WTC11 (cell line): Measurements from ENCODE around the gene DOP1A. TPM values are rescaled to one million over a fixed set of nuclear protein-coding genes. Genes with fewer than 3 reads are reported as not detected.

ENCODE experiments used
- ATAC-seq: fragments of 200-7000 bp; cut with Tn5 transposase; 2 replicates; pipeline ENCODE4 v1.10.0; 2021; ENCODE audit warnings: mild to moderate bottlenecking, moderate library complexity
- CTCF ChIA-PET: fragments of 300-600 bp; sonication (Branson Sonifier 250); formaldehyde crosslinking; loops from one replicate; lab custom pipeline; 2021; ENCODE audit warnings: antibody characterized with exemption; lab: Charles Lee
- POLR2A ChIA-PET: fragments of 350-600 bp; sonication (Branson Sonifier 250); formaldehyde crosslinking; loops from one replicate; lab custom pipeline; 2021; ENCODE audit warnings: antibody characterized with exemption; lab: Charles Lee
- DNase-seq: peaks from one replicate; pipeline ENCODE4 v3.0.0; 2021; ENCODE audit warnings: low spot score
- H3K27ac Mint-ChIP-seq: 2 replicates; pipeline ENCODE4 v1.8.0; 2021; ENCODE audit warnings: mixed read lengths
- H3K27me3 Mint-ChIP-seq: 2 replicates; pipeline ENCODE4 v1.8.0; 2021; ENCODE audit warnings: low read depth, mild to moderate bottlenecking, moderate library complexity, mixed read lengths
- H3K36me3 Mint-ChIP-seq: 2 replicates; pipeline ENCODE4 v1.8.0; 2021; ENCODE audit warnings: mixed read lengths
- H3K4me1 Mint-ChIP-seq: 2 replicates; pipeline ENCODE4 v1.8.0; 2022; ENCODE audit warnings: mixed read lengths
- H3K4me3 Mint-ChIP-seq: 2 replicates; pipeline ENCODE4 v1.8.0; 2021; ENCODE audit warnings: mild to moderate bottlenecking, moderate library complexity, mixed read lengths
- H3K9me3 Mint-ChIP-seq: 2 replicates; pipeline ENCODE4 v1.8.0; 2021; ENCODE audit warnings: mixed read lengths
- ETV6 ChIP-seq: sonication (generic); formaldehyde crosslinking; IDR thresholded peaks from 2 replicates; pipeline ENCODE4 v1.8.1; 2022; ENCODE audit warnings: mild to moderate bottlenecking, missing genetic modification reagents
- KAT7 ChIP-seq: sonication (generic); formaldehyde crosslinking; IDR thresholded peaks from 2 replicates; pipeline ENCODE4 v1.8.1; 2023; ENCODE audit warnings: missing genetic modification reagents, mild to moderate bottlenecking, borderline replicate concordance
- MYBL2 ChIP-seq: sonication (generic); formaldehyde crosslinking; IDR thresholded peaks from 2 replicates; pipeline ENCODE4 v1.8.1; 2023; ENCODE audit warnings: mild to moderate bottlenecking, moderate library complexity, missing genetic modification reagents
- NFE2L1 ChIP-seq: sonication (generic); formaldehyde crosslinking; IDR thresholded peaks from 2 replicates; pipeline ENCODE4 v1.8.1; 2023; ENCODE audit warnings: missing genetic modification reagents
- NFYB ChIP-seq: sonication (generic); formaldehyde crosslinking; conservative IDR thresholded peaks from 2 replicates; pipeline ENCODE4 v1.8.0; 2022; ENCODE audit warnings: low read depth, missing genetic modification reagents
- NR2C2 ChIP-seq: sonication (generic); formaldehyde crosslinking; IDR thresholded peaks from 2 replicates; pipeline ENCODE4 v1.8.0; 2022; ENCODE audit warnings: mild to moderate bottlenecking, missing genetic modification reagents
- SMAD3 ChIP-seq: sonication (generic); formaldehyde crosslinking; IDR thresholded peaks from 2 replicates; pipeline ENCODE4 v1.8.0; 2022; ENCODE audit warnings: missing genetic modification reagents, mild to moderate bottlenecking, borderline replicate concordance
- TEAD4 ChIP-seq: sonication (generic); formaldehyde crosslinking; IDR thresholded peaks from 2 replicates; pipeline ENCODE4 v1.8.0; 2022; ENCODE audit warnings: mild to moderate bottlenecking, missing genetic modification reagents
- ZNF219 ChIP-seq: sonication (generic); formaldehyde crosslinking; IDR thresholded peaks from 2 replicates; pipeline ENCODE4 v1.8.0; 2023; ENCODE audit warnings: missing genetic modification reagents, mild to moderate bottlenecking, borderline replicate concordance
- ZNF263 ChIP-seq: sonication (generic); formaldehyde crosslinking; IDR thresholded peaks from 2 replicates; pipeline ENCODE4 v1.8.1; 2022; ENCODE audit warnings: low read depth, mild to moderate bottlenecking, moderate library complexity, missing genetic modification reagents
- total RNA-seq: library from RNA; stranded (reverse); gene quantifications from 3 replicates; pipeline ENCODE4 v1.2.3, GENCODE V29; 2021
- TF ChIP-seq, protein P1 (sequence below): sonication (generic); formaldehyde crosslinking; IDR thresholded peaks from 2 replicates; pipeline ENCODE4 v1.8.0; 2022; ENCODE audit warnings: mild to moderate bottlenecking, missing genetic modification reagents
- TF ChIP-seq, protein P2 (sequence below): fragments of 250-450 bp; sonication (Bioruptor Pico); IDR thresholded peaks from 2 replicates; pipeline ENCODE4 v2.1.2; 2022; ENCODE audit warnings: mild to moderate bottlenecking, moderate library complexity
- TF ChIP-seq, protein P3 (sequence below): sonication (generic); formaldehyde crosslinking; IDR thresholded peaks from 2 replicates; pipeline ENCODE4 v1.8.0; 2023; ENCODE audit warnings: missing genetic modification reagents, mild to moderate bottlenecking, borderline replicate concordance
- TF ChIP-seq, protein P4 (sequence below): sonication (generic); formaldehyde crosslinking; IDR thresholded peaks from 2 replicates; pipeline ENCODE4 v1.8.1; 2022; ENCODE audit warnings: low read depth, missing genetic modification reagents, borderline replicate concordance

DOP1A gene
- total RNA-seq, 1 experiment from 2014 or later: 16.9 TPM

DNA sequence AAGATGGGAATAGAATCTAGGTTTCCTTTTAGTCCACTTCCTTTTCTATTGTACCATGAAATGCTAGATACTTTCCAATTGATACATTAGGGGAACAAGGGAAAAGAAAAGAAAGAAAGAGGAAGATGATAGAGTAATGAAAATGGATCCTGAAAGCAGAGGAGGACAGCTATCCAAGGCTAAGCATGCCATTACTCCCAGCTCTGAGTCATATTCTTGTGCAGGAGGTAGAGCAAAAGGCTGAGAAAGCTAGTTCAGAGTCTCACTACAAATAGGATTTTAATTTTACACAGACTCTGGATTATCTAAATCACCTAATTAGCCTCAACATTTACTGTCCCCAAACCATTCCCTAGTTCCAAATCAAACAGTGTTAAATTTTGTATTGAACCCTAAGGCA is 149.3 kb downstream of the DOP1A start:
- no peak overlapping the region for H3K27ac Mint-ChIP-seq
- no peaks in the 10 kb centered on the region for H3K9me3 Mint-ChIP-seq
- ChIA-PET POLR2A (no interaction called here), CTCF (interaction anchor here (2.0 to 2.9 kb wide), 4 partner anchors 149 to 319 kb away, joined by 6 to 60 read pairs (median 18); partner anchors contain the start of genes DOP1A, PRSS35 and UBE3D)
- H3K4me1 Mint-ChIP-seq: no peaks in the 10 kb centered on the region
- TF ChIP-seq MYBL2 (CRISPR knock-in tag) (no peak), NFE2L1 (CRISPR knock-in tag) (no peak), NFYB (CRISPR knock-in tag) (no peak), ZNF263 (CRISPR knock-in tag) (no peak), SMAD3 (CRISPR knock-in tag) (no peak), KAT7 (CRISPR knock-in tag) (no peak), NR2C2 (CRISPR knock-in tag) (no peak), TEAD4 (CRISPR knock-in tag) (no peak), ZNF219 (CRISPR knock-in tag) (no peak), ETV6 (no peak)
- TF ChIP-seq, protein P1, sequence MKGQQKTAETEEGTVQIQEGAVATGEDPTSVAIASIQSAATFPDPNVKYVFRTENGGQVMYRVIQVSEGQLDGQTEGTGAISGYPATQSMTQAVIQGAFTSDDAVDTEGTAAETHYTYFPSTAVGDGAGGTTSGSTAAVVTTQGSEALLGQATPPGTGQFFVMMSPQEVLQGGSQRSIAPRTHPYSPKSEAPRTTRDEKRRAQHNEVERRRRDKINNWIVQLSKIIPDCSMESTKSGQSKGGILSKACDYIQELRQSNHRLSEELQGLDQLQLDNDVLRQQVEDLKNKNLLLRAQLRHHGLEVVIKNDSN: no peak
- TF ChIP-seq, protein P2, sequence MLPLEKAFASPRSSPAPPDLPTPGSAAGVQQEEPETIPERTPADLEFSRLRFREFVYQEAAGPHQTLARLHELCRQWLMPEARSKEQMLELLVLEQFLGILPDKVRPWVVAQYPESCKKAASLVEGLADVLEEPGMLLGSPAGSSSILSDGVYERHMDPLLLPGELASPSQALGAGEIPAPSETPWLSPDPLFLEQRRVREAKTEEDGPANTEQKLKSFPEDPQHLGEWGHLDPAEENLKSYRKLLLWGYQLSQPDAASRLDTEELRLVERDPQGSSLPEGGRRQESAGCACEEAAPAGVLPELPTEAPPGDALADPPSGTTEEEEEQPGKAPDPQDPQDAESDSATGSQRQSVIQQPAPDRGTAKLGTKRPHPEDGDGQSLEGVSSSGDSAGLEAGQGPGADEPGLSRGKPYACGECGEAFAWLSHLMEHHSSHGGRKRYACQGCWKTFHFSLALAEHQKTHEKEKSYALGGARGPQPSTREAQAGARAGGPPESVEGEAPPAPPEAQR (CRISPR knock-in tag): no peak
- TF ChIP-seq, protein P3, sequence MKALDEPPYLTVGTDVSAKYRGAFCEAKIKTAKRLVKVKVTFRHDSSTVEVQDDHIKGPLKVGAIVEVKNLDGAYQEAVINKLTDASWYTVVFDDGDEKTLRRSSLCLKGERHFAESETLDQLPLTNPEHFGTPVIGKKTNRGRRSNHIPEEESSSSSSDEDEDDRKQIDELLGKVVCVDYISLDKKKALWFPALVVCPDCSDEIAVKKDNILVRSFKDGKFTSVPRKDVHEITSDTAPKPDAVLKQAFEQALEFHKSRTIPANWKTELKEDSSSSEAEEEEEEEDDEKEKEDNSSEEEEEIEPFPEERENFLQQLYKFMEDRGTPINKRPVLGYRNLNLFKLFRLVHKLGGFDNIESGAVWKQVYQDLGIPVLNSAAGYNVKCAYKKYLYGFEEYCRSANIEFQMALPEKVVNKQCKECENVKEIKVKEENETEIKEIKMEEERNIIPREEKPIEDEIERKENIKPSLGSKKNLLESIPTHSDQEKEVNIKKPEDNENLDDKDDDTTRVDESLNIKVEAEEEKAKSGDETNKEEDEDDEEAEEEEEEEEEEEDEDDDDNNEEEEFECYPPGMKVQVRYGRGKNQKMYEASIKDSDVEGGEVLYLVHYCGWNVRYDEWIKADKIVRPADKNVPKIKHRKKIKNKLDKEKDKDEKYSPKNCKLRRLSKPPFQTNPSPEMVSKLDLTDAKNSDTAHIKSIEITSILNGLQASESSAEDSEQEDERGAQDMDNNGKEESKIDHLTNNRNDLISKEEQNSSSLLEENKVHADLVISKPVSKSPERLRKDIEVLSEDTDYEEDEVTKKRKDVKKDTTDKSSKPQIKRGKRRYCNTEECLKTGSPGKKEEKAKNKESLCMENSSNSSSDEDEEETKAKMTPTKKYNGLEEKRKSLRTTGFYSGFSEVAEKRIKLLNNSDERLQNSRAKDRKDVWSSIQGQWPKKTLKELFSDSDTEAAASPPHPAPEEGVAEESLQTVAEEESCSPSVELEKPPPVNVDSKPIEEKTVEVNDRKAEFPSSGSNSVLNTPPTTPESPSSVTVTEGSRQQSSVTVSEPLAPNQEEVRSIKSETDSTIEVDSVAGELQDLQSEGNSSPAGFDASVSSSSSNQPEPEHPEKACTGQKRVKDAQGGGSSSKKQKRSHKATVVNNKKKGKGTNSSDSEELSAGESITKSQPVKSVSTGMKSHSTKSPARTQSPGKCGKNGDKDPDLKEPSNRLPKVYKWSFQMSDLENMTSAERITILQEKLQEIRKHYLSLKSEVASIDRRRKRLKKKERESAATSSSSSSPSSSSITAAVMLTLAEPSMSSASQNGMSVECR (CRISPR knock-in tag): no peak
- TF ChIP-seq, protein P4, sequence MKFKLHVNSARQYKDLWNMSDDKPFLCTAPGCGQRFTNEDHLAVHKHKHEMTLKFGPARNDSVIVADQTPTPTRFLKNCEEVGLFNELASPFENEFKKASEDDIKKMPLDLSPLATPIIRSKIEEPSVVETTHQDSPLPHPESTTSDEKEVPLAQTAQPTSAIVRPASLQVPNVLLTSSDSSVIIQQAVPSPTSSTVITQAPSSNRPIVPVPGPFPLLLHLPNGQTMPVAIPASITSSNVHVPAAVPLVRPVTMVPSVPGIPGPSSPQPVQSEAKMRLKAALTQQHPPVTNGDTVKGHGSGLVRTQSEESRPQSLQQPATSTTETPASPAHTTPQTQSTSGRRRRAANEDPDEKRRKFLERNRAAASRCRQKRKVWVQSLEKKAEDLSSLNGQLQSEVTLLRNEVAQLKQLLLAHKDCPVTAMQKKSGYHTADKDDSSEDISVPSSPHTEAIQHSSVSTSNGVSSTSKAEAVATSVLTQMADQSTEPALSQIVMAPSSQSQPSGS (CRISPR knock-in tag): no peak
- ATAC-seq: no peak
- no peaks in the 10 kb centered on the region for H3K27me3 Mint-ChIP-seq
- DNase-seq: no peak
- no peak overlapping the region for H3K4me3 Mint-ChIP-seq
- no peaks in the 10 kb centered on the region for H3K36me3 Mint-ChIP-seq

Other genes starting within 250 kb of the DOP1A start
- 14.0 to 17.4 TPM (median 14.7 TPM) in 3 replicates for gene UBE3D, start 1.8 kb upstream of the DOP1A start, total RNA-seq
- gene PGM3, start 125.6 kb downstream of the DOP1A start, total RNA-seq: 67.4 to 70.0 TPM (median 67.6 TPM) in 3 replicates
- gene RWDD2A, start 125.7 kb downstream of the DOP1A start, total RNA-seq: 5.1 to 5.2 TPM (median 5.2 TPM) in 3 replicates